Thyroid gland (tissue), 4 donors: Measurements from ENCODE around the gene TMEM255B. TPM values are rescaled to one million over a fixed set of nuclear protein-coding genes. Genes with fewer than 3 reads are reported as not detected.

Experiments
- DNase-seq, 2 donors: peaks; one replicate each; pipeline ENCODE4 v3.0.0-alpha.2; 2019
- H3K27ac ChIP-seq, 3 donors: fragments of 200-600 bp; sonication (generic); 1 replicate in 2 of 3; 2 replicates in 1 of 3; pipeline ENCODE4 v1.5.1; 2016 to 2019; ENCODE audit warnings: mild to moderate bottlenecking in 1 of 3, moderate library complexity in 1 of 3
- H3K27me3 ChIP-seq: fragments of 200-600 bp; sonication (generic); one replicate; pipeline ENCODE4 v1.5.1; 2019
- H3K36me3 ChIP-seq, 2 donors: fragments of 200-600 bp; sonication (generic); one replicate each; pipeline ENCODE4 v1.5.1; 2016 to 2019
- H3K4me1 ChIP-seq, 2 donors: fragments of 200-600 bp; sonication (generic); one replicate each; pipeline ENCODE4 v1.5.1; 2017 to 2019
- H3K4me3 ChIP-seq, 3 donors: fragments of 200-600 bp; sonication (generic); replicated peaks in 1 of 3; 1 replicate in 2 of 3; 2 replicates in 1 of 3; pipeline ENCODE4 v1.5.1; 2016; ENCODE audit warnings: mild to moderate bottlenecking in 1 of 3
- H3K9me3 ChIP-seq: fragments of 200-600 bp; sonication (generic); one replicate; pipeline ENCODE4 v1.5.1; 2017
- CTCF ChIP-seq, 6 experiments: fragments of 200-600 bp in 3 of 6; fragments of 450-650 bp in 3 of 6; sonication (generic) in 3 of 6; IDR thresholded peaks; one replicate each; pipeline ENCODE4 v1.5.1; 2016 to 2019; ENCODE audit warnings: antibody characterized with exemption in 6 of 6, mild to moderate bottlenecking in 2 of 6, inconsistent platforms in 1 of 6, moderate library complexity in 1 of 6
- POLR2A ChIP-seq, 2 donors: fragments of 450-650 bp; IDR thresholded peaks; one replicate each; pipeline ENCODE4 v1.6.1; 2017; ENCODE audit warnings: antibody characterized with exemption in 2 of 2, mild to moderate bottlenecking in 2 of 2, moderate library complexity in 1 of 2
- WGBS, 2 donors: methylation state at CpG; one replicate each; pipeline ENCODE4 v1.1.5; 2017; 5-methylcytosine and 5-hydroxymethylcytosine counted together
- intact Hi-C: fragments of 100-400 bp; cut with DNase I; formaldehyde crosslinking; loops from one replicate; pipeline ENCODE4 v1.15.1; 2023
- total RNA-seq, 4 donors: library from RNA; depleted of rRNA; stranded (reverse); fragments of >200 nt; gene quantifications; one replicate each; pipeline ENCODE4 v1.2.3, GENCODE V29; 2016

The TMEM255B gene
- total RNA-seq, 4 donors from 2014 or later: 6.1 to 9.2 (median 8.3) TPM

- no peaks in the 10 kb centered on the region for H3K36me3 ChIP-seq
- intact Hi-C loops: no loop called here
- WGBS, 2 donors: 85 to 88% methylated on average over 12 of the region's 12 CpGs
- H3K27me3 ChIP-seq: no peaks in the 10 kb centered on the region
- DNase-seq: no peak
- TF ChIP-seq POLR2A (IDR thresholded peaks at IDR 0.05) (no peak), CTCF (IDR thresholded peaks at IDR 0.05) (no peak)
- no peaks in the 10 kb centered on the region for H3K9me3 ChIP-seq
- no peaks in the 10 kb centered on the region for H3K4me1 ChIP-seq
- H3K27ac ChIP-seq: no peak overlapping the region
- no peak overlapping the region for H3K4me3 ChIP-seq
Observed at GRCh38 chr13:113808058-113808834, 49.2 kb downstream of the TMEM255B start.

GRCh38 chr13:113809934-113810333, 50.9 kb downstream of the TMEM255B start:
- WGBS, 2 donors: 59 to 97% methylated on average over 2 of the region's 2 CpGs
- no peaks in the 10 kb centered on the region for H3K36me3 ChIP-seq
- no peak for DNase-seq
- H3K27ac ChIP-seq: no peak overlapping the region
- no peaks in the 10 kb centered on the region for H3K27me3 ChIP-seq
- intact Hi-C loops: no loop called here
- no peak for TF ChIP-seq CTCF (IDR thresholded peaks at IDR 0.05)
- TF ChIP-seq POLR2A (IDR thresholded peaks at IDR 0.05): no peak
- peaks cover 9 to 16% of the 10 kb centered on the region in 2 donors for H3K4me1 ChIP-seq
- H3K9me3 ChIP-seq: no peaks in the 10 kb centered on the region
- no peak overlapping the region for H3K4me3 ChIP-seq

- no peak for TF ChIP-seq CTCF (IDR thresholded peaks at IDR 0.05)
- no peak for TF ChIP-seq POLR2A (IDR thresholded peaks at IDR 0.05)
- H3K9me3 ChIP-seq: no peaks in the 10 kb centered on the region
- no peaks in the 10 kb centered on the region for H3K27me3 ChIP-seq
- 92 to 93% methylated on average over 5 to 7 of the region's 14 CpGs for WGBS, 2 donors
- peaks cover 9 to 16% of the 10 kb centered on the region in 2 donors for H3K4me1 ChIP-seq
- H3K36me3 ChIP-seq: no peaks in the 10 kb centered on the region
- no peak for DNase-seq
- no peak overlapping the region for H3K4me3 ChIP-seq
- no peak overlapping the region for H3K27ac ChIP-seq
- intact Hi-C loops: no loop called here
Observed at GRCh38 chr13:113810640-113811039, 51.6 kb downstream of the TMEM255B start.

- 90% methylated on average over 14 to 24 of the region's 30 CpGs for WGBS, 2 donors
- no peaks in the 10 kb centered on the region for H3K36me3 ChIP-seq
- peaks cover 9 to 16% of the 10 kb centered on the region in 2 donors for H3K4me1 ChIP-seq
- intact Hi-C loops: no loop called here
- no peak for TF ChIP-seq POLR2A (IDR thresholded peaks at IDR 0.05)
- TF ChIP-seq CTCF (IDR thresholded peaks at IDR 0.05): no peak
- DNase-seq: no peak
- H3K9me3 ChIP-seq: no peaks in the 10 kb centered on the region
- H3K4me3 ChIP-seq: no peak overlapping the region
- H3K27me3 ChIP-seq: no peaks in the 10 kb centered on the region
- H3K27ac ChIP-seq: no peak overlapping the region
Observed at GRCh38 chr13:113811081-113811928, 52.3 kb downstream of the TMEM255B start.
